ENCODE results near the gene PAPSS1. TPM values are rescaled to one million over a fixed set of nuclear protein-coding genes. Genes with fewer than 3 reads are reported as not detected.

The PAPSS1 gene
- total RNA-seq, 1 experiment from 2014 or later = 59.0 TPM

- ChIA-PET CTCF (no interaction called here), POLR2A (no interaction called here), RAD21 (ENCODE audit: low non-redundant PET in 1 of 2, low total read pairs in 2 of 2, uncharacterized antibody in 2 of 2, unreplicated experiment in 2 of 2) (no interaction called here)
- no peak overlapping the region for H3K4me2 ChIP-seq (ENCODE audit: low read length)
- no peaks in the 10 kb centered on the region for H3K9me2 ChIP-seq (ENCODE audit: insufficient read depth)
- ATAC-seq (no peak), DNase-seq (ENCODE audit: low read depth, low spot score) (no peak)
- intact Hi-C loops (cut with micrococcal nuclease) = no loop called here
- no peaks in the 10 kb centered on the region for H3K79me2 ChIP-seq (ENCODE audit: insufficient read depth, low read length)
- H3K27me3 ChIP-seq (ENCODE audit: insufficient read depth, low read length) = no peaks in the 10 kb centered on the region
- no TSS peak for BruUV-seq (replicated peaks)
- no peak overlapping the region for H3K4me3 ChIP-seq (replicated peaks in 1 of 2; ENCODE audit: low read depth in 1 of 2, low read length in 2 of 2)
- H3K4me1 ChIP-seq (ENCODE audit: control insufficient read depth in 1 of 2, insufficient read depth in 2 of 2, low read length in 2 of 2) = no peaks in the 10 kb centered on the region
- no peak overlapping the region for H2AFZ ChIP-seq (ENCODE audit: low read depth, low read length, poor library complexity, severe bottlenecking)
- TF ChIP-seq SIN3A (IDR thresholded peaks at IDR 0.05; ENCODE audit: low read depth) (no peak), CEBPB (IDR thresholded peaks at IDR 0.05; ENCODE audit: low read depth) (no peak)
- no peaks in the 10 kb centered on the region for H3K36me3 ChIP-seq (ENCODE audit: control insufficient read depth in 1 of 2, insufficient read depth in 2 of 2, low read length in 2 of 2)
- H3K27ac ChIP-seq (ENCODE audit: low read depth, low read length) = no peak overlapping the region
- H3K9me3 ChIP-seq (ENCODE audit: control insufficient read depth in 1 of 2, insufficient read depth in 1 of 2, low read depth in 1 of 2, low read length in 2 of 2) = no peaks in the 10 kb centered on the region
- H4K20me1 ChIP-seq (ENCODE audit: insufficient read depth) = no peaks in the 10 kb centered on the region
- H3K9ac ChIP-seq (ENCODE audit: low read length) = no peak overlapping the region
Observed at GRCh38 chr4:107570952-107571351, 149.1 kb downstream of the PAPSS1 start.

- BruUV-seq (replicated peaks) = no TSS peak
- intact Hi-C loops (cut with micrococcal nuclease) = no loop called here
- H3K79me2 ChIP-seq (ENCODE audit: insufficient read depth, low read length) = no peaks in the 10 kb centered on the region
- no peaks in the 10 kb centered on the region for H3K27me3 ChIP-seq (ENCODE audit: insufficient read depth, low read length)
- ChIA-PET POLR2A (no interaction called here), CTCF (no interaction called here), RAD21 (ENCODE audit: low non-redundant PET in 1 of 2, low total read pairs in 2 of 2, uncharacterized antibody in 2 of 2, unreplicated experiment in 2 of 2) (no interaction called here)
- DNase-seq (ENCODE audit: low read depth, low spot score) (no peak), ATAC-seq (no peak)
- no peak overlapping the region for H3K27ac ChIP-seq (ENCODE audit: low read depth, low read length)
- H3K9me2 ChIP-seq (ENCODE audit: insufficient read depth) = no peaks in the 10 kb centered on the region
- TF ChIP-seq POLR2AphosphoS5 (IDR thresholded peaks at IDR 0.05; ENCODE audit: low read depth, low read length) (no peak), YY1 (IDR thresholded peaks at IDR 0.05; ENCODE audit: extremely low read depth, insufficient replicate concordance, low read depth, low read length) (no peak), CEBPB (IDR thresholded peaks at IDR 0.05; ENCODE audit: low read depth) (no peak), REST (IDR thresholded peaks at IDR 0.05; ENCODE audit: low read depth) (no peak), ZNF274 (IDR thresholded peaks at IDR 0.05; ENCODE audit: low read depth, low read length) (no peak), EZH2phosphoT487 (IDR thresholded peaks at IDR 0.05; ENCODE audit: borderline replicate concordance) (no peak), FOSL1 (IDR thresholded peaks at IDR 0.05; ENCODE audit: low read depth) (no peak), CBX3 (IDR thresholded peaks at IDR 0.05; ENCODE audit: low read depth) (no peak), ELF1 (IDR thresholded peaks at IDR 0.05; ENCODE audit: borderline replicate concordance, low read depth) (no peak)
- no peaks in the 10 kb centered on the region for H3K9me3 ChIP-seq (ENCODE audit: control insufficient read depth in 1 of 2, insufficient read depth in 1 of 2, low read depth in 1 of 2, low read length in 2 of 2)
- H3K36me3 ChIP-seq (ENCODE audit: control insufficient read depth in 1 of 2, insufficient read depth in 2 of 2, low read length in 2 of 2) = no peaks in the 10 kb centered on the region
- no peak overlapping the region for H3K4me2 ChIP-seq (ENCODE audit: low read length)
- H3K4me3 ChIP-seq (replicated peaks in 1 of 2; ENCODE audit: low read depth in 1 of 2, low read length in 2 of 2) = no peak overlapping the region
- no peak overlapping the region for H3K9ac ChIP-seq (ENCODE audit: low read length)
- H3K4me1 ChIP-seq (ENCODE audit: control insufficient read depth in 1 of 2, insufficient read depth in 2 of 2, low read length in 2 of 2) = no peaks in the 10 kb centered on the region
- H2AFZ ChIP-seq (ENCODE audit: low read depth, low read length, poor library complexity, severe bottlenecking) = no peak overlapping the region
- no peaks in the 10 kb centered on the region for H4K20me1 ChIP-seq (ENCODE audit: insufficient read depth)
Observed at GRCh38 chr4:107564326-107564725, 155.7 kb downstream of the PAPSS1 start.

All from HCT116 (cell line).